NCI-H1105 treated with DMSO at 0.1 percent for 48 hours (cell line): ENCODE measurements around the gene PPM1L.

Experiments used
- DNase-seq: peaks from one replicate; lab custom pipeline; 2025; lab: John Stamatoyannopoulos, UW

Gene PPM1L

GRCh38 chr3:161042023-161042501 lies 286.0 kb downstream of the PPM1L start:
- DNase-seq, result no peak

DNA sequence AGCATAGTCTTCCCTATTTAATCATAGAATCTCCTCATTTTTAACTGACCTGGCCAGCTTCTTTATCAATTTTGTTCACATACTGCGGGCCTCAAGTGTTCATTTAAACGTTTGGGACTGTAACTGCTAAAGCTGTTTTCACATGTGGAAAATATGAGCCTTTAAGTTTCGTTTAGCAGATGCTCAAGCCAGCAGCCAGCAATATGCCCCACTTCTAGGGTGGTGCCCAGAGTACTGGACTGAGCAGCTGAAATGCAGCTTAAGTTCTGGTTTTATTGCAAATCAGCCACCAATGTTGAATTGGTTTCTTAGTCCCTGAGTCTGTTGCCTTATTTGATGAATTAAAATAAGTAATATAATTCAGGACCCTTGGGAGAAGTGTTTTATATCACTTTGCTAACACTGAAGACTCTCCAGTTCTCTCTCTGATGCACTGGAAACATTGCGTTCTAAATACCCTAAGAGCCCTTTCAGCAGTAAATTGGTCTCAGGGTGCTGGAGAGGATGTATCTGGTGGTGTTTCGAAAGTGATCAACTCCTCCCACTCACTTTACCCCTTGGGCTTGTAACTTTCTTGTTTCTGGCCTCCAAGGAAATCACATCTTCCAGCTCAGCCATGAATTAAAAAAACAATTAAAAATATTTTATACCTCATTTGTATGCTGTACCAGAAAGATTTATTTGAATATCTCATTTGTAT lies 287.5 kb downstream of the PPM1L start:
- no peak for DNase-seq

DNA sequence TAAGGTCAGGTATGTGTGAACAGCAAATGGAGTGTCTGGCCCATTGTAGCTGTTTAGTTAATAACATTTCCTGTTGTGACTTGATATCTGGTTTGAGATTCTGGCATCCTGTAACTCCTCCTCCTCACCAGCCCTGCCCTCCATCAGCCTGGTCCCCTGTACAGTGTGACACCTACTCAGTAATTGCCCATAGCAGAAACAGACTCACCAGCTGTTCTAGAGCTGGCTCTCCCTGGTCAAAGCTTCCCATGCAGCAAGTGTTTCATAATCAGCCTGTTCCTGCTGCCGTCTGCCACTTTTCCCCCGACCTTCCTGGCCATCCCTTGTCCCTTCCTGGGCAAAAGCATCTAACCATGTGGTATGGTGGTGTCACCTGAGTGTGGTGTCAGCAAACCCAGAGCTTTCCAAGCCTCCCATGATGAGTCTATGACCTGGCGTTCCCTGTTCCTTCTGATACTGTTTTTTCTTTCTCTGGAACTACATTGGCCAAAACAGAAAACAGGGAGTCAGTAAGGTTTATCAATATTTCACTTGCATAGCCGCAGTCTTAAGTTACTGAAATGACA lies 293.7 kb downstream of the PPM1L start:
- DNase-seq, result no peak

DNA sequence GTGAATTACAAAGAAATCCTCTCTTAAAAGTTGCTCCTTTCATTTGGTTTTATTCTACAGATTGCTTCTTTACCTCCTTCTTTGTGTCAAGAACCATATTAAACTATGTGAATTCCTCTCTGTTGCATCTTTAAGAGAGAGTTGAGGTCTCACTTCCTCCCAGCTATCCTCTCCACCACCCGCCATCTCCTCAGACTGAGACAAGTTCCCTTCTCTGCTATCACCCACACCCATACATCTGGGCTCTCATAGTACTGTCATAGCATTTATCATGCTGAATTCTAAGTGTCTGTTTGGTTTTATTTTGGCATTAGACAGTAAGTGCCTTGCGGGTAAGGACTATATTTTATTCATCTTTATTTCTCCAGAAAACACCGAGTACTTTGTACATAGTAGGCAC lies 294.9 kb downstream of the PPM1L start:
- DNase-seq, result no peak

- no peak for DNase-seq
These were observed 295.8 kb downstream of the PPM1L start for GRCh38 chr3:161051856-161052255.

DNA sequence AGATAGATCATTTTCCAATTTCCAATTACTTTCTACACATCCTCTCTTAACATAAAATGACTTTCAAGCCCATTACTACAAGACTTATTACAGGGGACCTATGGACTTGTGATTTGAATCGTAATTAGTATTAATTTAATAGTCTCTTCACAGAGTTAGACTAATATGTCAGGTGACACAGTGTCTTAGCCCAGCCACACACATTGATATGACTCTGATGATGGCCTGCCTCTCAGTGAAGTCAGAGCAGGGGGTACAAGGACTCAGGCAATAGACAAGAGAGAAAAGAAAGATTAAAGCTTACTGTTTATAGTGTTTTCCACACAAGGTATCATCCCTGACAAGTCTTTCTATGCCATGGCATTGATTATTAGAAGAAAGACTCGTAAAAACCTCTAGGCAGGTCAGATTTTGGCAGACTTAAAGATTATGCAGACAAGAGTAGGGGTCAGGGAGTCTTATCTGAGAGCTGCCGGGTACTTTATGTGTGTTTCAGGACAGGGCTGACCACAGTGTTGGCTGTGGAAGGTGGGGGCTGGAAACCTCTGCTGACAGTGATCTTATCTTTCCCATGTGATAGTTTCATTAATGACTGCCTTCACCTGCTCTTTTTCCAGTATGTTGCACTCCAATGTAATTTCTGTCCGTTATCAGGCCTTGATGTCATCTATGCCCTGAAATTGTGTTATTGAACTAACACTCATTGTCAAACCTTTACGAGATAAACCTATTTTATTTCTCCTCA lies 299.0 kb downstream of the PPM1L start:
- DNase-seq, result no peak

DNA sequence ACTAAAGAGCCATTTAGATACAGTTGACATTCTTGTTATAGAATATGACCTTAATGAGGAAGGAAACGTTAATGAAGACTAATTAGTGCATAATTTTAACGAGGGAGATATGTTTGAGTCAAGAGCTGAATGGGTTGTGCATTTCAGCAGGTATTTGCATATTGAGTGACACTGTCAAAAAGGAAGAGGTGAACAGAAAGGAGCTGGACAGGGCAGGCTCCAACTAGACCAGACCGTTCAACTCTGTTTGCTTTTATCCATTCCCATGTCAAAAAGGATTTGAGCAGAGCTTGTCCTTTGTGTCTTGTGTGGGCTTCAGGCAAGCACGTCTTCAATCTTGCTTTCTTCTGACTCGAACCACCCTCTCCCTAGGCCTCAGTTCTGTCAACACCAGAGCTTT lies 308.4 kb downstream of the PPM1L start:
- DNase-seq, result no peak

DNA sequence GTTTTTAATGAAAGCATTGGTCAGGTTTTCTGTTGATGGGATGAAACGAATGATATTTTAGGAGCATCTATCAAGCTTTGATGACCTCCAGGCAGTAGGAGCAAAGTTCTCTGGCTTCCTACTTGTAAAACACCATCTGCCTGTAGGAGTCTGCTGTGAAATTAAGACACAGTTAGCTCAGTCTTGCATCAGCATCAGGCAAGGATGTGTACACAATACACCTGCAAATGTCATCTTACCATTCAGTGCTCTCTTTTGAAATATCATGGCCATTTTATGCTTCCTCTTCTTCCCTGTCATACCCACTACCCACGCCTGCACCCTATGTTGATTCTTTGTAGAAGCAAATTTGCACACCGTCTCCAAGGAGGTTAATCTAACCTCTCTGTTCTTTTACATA lies 310.9 kb downstream of the PPM1L start:
- DNase-seq, result no peak

GRCh38 chr3:161067335-161067734 lies 311.3 kb downstream of the PPM1L start:
- DNase-seq, result no peak

DNA sequence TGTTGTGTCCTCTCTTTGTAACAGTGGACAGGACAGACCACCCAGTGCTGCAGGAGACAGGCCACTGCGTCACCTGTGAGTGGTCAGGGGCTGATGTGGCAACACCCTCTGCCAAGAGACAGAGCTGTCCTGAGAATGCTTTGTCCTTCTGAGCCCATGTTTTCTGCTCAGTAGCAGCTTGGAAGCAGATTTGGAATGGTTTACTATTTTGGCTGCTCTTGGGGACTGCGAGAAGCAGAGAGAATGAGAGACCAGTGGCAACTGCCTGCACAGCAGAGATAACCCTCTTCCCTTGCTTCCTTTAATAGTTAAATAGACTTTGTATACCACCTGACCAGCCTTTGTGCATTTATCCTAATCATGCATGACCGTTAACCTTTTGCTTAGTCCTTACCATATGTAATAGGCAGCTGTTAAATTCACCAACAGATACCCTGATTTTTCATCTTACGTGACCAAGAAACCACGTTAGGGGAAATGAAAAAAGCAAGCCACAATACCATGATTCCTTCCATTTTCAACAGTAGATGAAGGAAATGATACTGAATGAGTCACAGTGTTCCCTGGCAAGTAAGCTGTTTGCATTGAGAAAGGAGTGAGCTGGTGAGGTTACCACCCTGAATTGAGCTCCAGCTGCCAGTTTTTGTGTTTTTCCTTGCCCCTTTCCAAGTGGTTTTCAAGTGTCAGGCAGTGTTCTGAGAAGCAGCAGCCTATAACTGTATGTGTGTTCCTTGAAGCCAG lies 313.6 kb downstream of the PPM1L start:
- peak; percentile 22 for DNase-seq

GRCh38 chr3:161070252-161070930 lies 314.4 kb downstream of the PPM1L start:
- DNase-seq, result no peak

- DNase-seq, result no peak
These were observed 315.1 kb downstream of the PPM1L start for GRCh38 chr3:161070980-161071663.

GRCh38 chr3:161072211-161072621 lies 316.2 kb downstream of the PPM1L start:
- no peak for DNase-seq

DNA sequence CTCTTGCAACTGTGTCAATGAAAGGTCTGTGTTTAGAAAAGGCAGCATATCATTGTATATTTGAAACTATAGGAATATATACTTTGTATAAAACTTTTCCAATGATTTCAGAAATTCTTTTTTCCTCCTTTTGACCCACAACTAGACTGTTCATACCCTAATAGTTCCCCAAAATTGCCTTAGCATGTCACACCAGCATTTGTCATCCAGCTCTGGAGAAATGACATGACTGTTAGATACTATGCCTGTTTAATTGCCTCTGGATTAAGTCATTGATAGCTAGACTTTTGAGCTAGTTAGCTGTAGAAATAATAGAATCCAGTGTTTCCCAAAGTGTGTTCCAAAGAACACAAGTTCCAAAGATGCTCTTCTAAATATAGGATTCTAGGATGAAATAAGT lies 316.7 kb downstream of the PPM1L start:
- no peak for DNase-seq

DNA sequence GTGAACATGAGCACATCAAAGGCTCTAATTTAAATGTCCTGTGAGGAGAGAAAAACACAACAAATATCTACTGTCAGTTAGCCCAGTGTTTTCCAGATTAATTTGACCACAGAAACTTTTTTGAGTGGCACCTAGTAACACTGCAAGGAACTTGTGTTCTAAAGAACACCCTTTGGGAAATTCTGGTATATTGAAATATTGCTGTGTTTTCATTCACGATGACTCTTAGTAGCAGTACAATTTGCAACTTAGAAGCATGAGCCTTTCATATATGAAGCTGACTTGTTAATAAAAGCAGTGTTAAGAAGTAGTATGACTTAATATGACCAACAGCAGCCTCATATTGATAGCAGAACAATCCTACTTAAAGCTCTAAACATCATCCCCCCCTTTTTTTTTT lies 317.1 kb downstream of the PPM1L start:
- DNase-seq, result no peak

GRCh38 chr3:161081633-161082032 lies 325.6 kb downstream of the PPM1L start:
- no peak for DNase-seq

- no peak for DNase-seq
These were observed 326.0 kb downstream of the PPM1L start for GRCh38 chr3:161082063-161082462.

DNA sequence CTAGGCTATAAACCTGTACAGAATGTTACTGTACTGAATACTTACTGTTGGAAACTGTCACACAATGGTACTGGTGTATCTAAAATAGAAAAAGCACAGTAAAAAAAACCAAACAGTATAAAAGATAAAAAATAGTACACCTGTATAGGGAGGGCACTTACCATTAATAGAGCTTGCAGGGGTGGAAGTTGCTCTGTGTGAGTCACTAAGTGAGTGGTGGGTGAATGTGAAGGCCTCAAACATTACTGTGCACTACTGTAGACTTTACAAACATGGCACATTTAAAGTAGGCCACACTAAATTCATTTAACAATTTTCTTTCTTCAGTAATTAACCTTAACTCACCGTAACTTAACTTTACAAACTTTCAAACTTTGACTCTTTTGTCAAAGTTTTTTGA lies 327.1 kb downstream of the PPM1L start:
- no peak for DNase-seq

GRCh38 chr3:161084277-161084676 lies 328.2 kb downstream of the PPM1L start:
- DNase-seq, result no peak

DNA sequence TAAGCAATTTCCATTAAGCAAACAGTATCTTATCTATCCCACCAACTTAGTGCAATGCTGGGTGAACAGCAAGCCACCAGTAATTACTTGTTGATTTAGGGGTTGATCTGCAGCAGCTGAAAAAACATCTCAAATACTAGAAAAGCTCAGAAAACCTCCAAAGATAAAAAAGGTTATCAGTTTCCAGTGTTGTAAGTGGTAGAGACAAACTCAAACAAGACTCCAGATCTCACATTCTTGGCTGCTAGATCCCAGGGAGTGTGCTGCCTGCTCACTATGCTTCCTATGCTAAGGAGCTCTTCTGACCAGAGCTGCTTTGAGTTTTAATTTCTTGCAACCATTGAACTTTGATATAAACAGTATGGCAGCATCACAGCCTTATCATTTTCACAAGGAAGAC lies 337.9 kb downstream of the PPM1L start:
- no peak for DNase-seq

GRCh38 chr3:161096771-161097367 lies 340.8 kb downstream of the PPM1L start:
- peak; percentile 47 for DNase-seq
